Measurements from ENCODE around the gene CNBP.
"Not testable (repeated sequence)": the region's sequence is repeated elsewhere in the genome, so short reads cannot be mapped to it uniquely, and the experiment has no call there.

CNBP gene

DNA sequence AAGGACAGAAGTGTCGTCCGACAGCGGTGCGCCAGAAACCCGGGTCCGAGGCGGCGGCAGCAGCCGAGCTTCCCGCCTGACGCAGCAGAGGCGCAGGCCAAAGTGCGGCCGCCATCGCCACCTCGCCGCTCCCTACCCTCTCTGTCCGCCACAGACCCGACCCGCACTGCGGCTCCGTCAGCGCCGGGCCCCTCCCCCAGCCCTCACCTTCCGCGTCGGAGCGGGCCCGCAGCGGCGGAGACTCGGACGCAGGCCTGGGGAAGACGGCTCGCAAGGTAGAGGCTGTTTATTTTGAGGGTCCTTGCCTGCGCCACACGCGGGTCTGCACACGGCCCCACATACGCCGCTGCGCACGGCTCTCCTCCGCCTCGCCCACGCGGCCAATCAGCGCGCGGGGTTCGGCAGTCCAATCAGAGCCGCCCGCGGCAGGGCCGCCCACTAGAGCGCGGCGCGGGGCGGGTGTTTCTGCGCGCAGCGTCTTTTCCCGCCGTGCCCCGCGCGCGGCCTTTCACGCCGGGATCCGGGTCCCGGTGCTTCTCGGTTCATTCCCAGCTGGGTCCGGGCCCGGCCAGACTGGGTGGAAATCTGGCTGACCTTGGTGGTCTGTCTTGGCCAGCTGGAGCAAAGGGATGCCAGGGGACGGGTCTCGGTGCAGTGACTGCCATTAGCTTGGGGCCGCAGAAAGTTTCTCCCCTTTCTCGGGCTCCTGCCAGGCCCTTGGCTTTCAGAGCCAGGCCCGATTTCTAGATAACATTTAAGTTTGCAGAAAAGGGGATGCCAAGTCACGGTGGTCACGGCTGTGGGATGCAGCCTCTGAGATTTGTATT is at the start of gene CNBP:
Gene CNBP, minus strand, starts transcription at position 328 of the 827 bp plus-strand sequence. CDS start 12,139 bp downstream, outside the sequence.
- DNase-seq (ENCODE audit: low read depth in 2 of 2) = peak; percentile 78 to 84

GRCh38 chr3:129231331-129232119 is 47.8 kb upstream of the CNBP start:
- DNase-seq (ENCODE audit: low read depth in 2 of 2) = no peak

DNA sequence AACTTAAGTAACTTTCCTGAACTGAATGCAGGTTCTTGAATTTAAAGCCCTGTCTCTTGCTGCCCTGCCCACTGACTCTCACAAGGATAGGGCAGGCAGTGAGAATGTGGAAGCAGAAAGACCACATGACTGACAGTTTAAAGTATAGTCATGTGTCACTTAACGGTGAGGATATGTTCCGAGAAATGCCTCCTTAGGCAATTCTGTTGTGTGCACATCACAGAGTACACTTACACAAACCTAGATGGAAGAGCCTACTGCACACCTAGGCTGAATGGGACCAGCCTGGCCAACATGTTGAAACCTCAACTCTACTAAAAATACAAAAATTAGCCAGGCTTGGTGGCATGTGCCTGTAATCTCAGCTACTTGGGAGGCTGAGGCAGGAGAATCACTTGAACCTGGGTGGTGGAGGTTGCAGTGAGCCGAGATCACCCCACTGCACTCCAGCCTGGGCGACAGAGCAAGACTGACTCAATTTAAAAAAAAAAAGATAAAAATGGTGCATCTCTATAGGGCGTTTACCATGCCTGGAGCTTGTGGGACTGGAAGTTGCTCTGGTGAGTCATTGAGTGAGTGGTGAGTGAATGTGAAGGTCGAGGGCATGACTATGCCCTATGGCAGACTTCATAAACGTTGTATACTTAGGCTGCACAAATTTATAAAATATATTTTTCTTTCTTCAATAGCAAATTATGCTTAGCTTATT is 46.8 kb upstream of the CNBP start:
- DNase-seq (ENCODE audit: low read depth in 2 of 2) = no peak

DNA sequence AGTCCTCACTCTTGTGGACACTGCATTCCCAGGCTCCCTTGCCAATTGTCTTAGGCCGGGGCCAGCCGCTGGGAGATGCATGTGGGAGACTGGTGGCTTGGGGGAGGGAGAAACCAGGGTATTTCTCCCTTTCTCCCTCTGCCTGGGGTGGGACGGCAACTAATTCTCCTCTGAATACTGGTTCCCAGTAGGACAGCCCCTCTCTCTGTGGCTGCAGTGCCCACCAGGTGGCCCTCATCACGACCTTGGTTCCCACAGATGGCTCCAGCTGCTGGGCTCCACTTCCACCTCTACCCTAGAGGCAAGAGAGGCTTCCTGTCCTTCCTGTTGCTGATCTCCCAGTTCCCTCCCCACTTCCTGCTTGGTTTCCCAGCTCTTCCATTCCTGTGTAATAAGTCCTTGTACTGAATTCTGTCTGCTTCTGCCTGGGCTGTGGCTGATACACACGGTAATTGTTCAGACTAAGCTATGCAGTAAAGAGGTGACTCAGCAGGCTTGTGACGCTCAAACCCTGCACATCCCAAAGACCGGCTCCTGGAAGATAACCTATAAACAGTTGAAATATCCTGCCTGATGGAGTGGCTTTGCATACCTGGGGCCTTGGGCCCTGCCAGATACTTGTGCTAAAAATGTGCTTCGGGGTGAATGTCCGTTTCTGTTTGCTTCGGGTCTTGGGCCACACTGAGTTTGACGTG is 45.3 kb upstream of the CNBP start:
- no peak for DNase-seq (ENCODE audit: low read depth in 2 of 2)

- no peak for DNase-seq (ENCODE audit: low read depth in 2 of 2)
Measured at GRCh38 chr3:129226374-129226773, 42.7 kb upstream of the CNBP start.

DNA sequence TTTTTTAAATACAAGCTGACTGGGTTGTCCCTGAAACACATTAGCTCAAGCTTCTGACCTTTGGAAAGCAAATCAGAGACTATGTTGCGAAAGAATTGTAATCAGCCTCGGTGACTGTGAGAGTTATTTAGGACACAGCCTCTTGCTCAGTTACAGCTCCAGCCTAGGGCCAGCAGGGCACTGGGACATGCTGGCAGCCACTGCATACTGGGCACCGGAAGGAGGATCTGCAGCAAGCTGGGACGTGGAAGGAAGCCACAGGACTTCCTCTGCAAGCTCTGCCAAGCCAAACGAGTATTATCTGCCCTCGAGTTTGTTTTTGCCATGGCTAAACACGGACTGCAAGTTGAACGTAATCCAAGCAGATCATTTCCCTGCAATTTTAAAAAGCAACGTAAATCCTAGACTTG is 41.3 kb upstream of the CNBP start:
- no peak for DNase-seq (ENCODE audit: low read depth in 2 of 2)

- not testable (repeated sequence) for DNase-seq (ENCODE audit: low read depth in 2 of 2)
Measured at GRCh38 chr3:129224387-129224786, 40.7 kb upstream of the CNBP start.

- no peak for DNase-seq (ENCODE audit: low read depth in 2 of 2)
Measured at GRCh38 chr3:129218742-129219141, 35.0 kb upstream of the CNBP start.

- no peak for DNase-seq (ENCODE audit: low read depth in 2 of 2)
Measured at GRCh38 chr3:129213238-129213637, 29.5 kb upstream of the CNBP start.

- no peak for DNase-seq (ENCODE audit: low read depth in 2 of 2)
Measured at GRCh38 chr3:129211772-129212171, 28.1 kb upstream of the CNBP start.

- DNase-seq (ENCODE audit: low read depth in 2 of 2) = no peak
Measured at GRCh38 chr3:129211345-129211744, 27.6 kb upstream of the CNBP start.

DNA sequence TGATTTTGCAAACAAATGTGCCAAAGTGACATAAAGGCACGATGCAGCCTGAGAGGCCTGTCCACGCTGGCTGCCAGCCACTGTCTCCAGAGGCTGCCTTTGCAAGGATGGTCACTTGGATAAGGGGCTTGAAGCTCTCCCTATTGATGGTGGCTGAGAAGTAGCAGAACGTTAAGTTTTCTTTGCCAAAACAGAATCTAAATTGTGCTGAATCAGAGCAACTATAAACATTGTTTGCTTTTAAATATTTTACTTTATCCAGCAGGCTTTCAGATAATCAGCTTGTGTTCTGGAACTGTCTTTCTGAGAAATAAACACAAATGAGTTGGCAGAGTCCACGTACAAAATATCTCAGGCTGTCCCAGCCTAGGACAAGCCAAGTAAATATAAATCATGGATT is 23.8 kb upstream of the CNBP start:
- no peak for DNase-seq (ENCODE audit: low read depth in 2 of 2)

- no peak for DNase-seq (ENCODE audit: low read depth in 2 of 2)
Measured at GRCh38 chr3:129205109-129205832, 21.6 kb upstream of the CNBP start.

GRCh38 chr3:129204473-129204872 is 20.8 kb upstream of the CNBP start:
- DNase-seq (ENCODE audit: low read depth in 2 of 2) = no peak

GRCh38 chr3:129199366-129199765 is 15.7 kb upstream of the CNBP start:
- no peak for DNase-seq (ENCODE audit: low read depth in 2 of 2)

DNA sequence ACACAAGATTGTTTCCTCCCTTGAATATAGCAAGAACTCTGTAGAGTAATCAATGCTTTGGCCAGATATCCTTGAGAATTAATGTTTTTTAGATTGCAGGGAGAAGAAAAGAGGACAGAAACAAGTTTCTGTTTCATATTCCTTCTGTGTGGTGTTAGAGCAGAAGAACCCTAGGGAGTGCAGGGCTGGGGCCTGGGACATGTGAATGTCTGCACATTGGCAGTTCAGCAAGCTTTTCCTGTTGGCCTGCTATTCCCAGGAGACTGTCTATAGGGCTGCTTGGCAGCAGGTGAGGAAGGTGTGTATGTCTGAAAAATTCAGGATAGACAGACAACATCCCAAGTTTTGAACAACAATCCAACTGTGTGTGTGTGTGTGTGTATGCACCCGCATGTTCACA is 13.6 kb upstream of the CNBP start:
- no peak for DNase-seq (ENCODE audit: low read depth in 2 of 2)

DNA sequence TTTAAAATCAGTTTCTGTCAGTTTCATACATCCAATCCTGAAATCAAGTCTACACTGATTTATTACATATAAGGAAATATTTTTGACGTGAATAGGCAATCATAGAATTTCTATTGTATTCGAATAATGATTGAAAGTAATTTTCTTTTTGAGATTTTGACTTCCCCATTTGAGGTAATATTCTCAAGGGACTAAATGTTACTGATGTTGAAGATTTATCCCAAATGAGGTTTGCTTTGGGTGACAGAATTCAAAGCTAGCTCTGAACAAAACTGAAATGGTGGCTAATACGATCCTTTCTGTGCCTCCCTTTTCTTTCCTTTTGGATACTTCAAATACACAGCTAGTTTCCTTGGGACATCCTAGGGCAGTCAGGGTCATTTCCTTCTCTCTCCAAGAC is 12.9 kb upstream of the CNBP start:
- DNase-seq (ENCODE audit: low read depth in 2 of 2) = no peak

GRCh38 chr3:129195731-129196256 is 12.1 kb upstream of the CNBP start:
- no peak for DNase-seq (ENCODE audit: low read depth in 2 of 2)

DNA sequence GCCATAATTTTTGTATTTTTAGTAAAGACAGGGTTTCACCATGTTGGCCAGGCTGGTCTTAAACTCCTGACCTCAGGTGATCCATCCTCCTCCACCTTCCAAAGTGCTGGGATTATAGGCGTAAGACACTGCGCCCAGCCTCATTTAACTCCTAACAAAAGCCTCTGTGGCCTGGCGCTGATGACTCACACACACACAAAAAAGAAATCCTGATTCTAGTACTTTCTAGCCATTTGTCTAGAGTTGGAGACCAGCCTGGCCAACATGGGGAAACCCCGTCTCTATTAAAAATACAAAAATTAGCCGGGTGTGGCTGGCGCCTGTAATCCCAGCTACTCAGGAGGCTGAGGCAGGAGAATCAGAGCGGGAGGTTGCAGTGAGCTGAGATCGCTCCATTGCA is 6.1 kb upstream of the CNBP start:
- DNase-seq (ENCODE audit: low read depth in 2 of 2) = not testable (repeated sequence)

- DNase-seq (ENCODE audit: low read depth in 2 of 2) = no peak
Measured at GRCh38 chr3:129187857-129188256, 4.2 kb upstream of the CNBP start.

- no peak for DNase-seq (ENCODE audit: low read depth in 2 of 2)
Measured at GRCh38 chr3:129185783-129186182, 2.1 kb upstream of the CNBP start.

Measured in stimulated activated CD4-positive, alpha-beta T cell treated with anti-CD3 and anti-CD28 coated beads, Interleukin-1b, Interleukin-23, amount 100 ng/mL, for 1 hour (primary cell).